NOMO-1 (cell line): ENCODE measurements around the gene PPP2R5C.

ENCODE experiments used
- DNase-seq, 2 experiments: peaks; one replicate each; lab custom pipeline; 2025; ENCODE audit not compliant: unreplicated experiment in 2 of 2; lab: John Stamatoyannopoulos, UW

PPP2R5C gene

DNA sequence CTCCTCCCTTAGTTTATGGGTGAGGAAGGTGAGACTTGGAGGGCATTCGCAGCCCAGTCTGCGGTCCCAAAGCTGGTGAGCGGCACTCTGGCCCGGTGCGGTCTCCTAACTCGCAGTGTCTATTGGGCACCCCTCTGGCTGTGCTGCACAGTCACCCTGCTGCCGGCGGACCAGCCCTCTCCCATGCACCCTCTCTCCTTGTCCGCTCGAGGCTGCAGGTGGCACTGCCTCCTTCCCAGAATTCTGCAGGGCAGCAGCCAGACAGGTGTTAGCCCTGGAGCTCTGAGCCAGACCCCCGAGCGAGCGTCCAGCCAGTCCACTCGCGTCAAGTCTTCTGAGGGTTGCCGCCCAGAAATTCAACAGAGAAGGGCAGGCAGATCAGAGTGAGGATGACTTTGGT, 146.1 kb downstream of the PPP2R5C start:
- no peak for DNase-seq

GRCh38 chr14:101908795-101909194, 147.3 kb downstream of the PPP2R5C start:
- no peak for DNase-seq

DNA sequence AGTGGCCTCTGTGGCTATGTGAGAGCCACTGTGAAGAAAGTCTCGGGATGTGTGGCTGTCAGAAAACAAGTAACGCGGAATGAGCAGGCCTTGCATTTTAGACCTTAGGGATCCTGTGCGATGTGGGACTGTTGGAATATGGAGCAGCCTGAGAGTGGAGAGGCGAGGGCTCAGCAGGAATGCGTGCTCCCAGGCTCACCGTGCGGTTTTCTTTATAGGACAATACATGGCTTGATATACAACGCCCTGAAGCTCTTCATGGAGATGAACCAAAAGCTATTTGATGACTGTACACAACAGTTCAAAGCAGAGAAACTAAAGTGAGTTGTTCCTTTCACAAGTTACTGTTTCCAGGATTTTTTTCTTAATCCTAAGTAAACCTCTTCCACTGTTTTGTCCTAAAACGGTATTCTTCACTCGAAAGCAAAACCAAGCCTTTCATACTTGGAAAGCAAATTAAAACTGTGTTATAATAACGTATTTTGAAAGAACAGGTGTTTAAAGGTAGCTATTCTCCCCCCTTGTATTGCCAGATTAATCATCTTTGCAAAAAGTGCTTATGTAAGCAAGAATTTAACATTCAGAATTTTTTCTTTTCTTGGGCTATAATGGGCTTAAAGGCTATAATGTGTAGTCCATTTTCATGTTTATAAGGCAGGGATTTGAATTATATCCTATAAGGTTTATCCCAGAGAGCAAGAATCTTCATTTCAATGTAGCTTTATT, 148.0 kb downstream of the PPP2R5C start:
- no peak for DNase-seq

GRCh38 chr14:101912841-101913240, 151.3 kb downstream of the PPP2R5C start:
- no peak for DNase-seq

- no peak for DNase-seq
Observed at GRCh38 chr14:101914083-101914482, 152.6 kb downstream of the PPP2R5C start.

GRCh38 chr14:101915871-101916815, 154.6 kb downstream of the PPP2R5C start:
- DNase-seq, result no peak

DNA sequence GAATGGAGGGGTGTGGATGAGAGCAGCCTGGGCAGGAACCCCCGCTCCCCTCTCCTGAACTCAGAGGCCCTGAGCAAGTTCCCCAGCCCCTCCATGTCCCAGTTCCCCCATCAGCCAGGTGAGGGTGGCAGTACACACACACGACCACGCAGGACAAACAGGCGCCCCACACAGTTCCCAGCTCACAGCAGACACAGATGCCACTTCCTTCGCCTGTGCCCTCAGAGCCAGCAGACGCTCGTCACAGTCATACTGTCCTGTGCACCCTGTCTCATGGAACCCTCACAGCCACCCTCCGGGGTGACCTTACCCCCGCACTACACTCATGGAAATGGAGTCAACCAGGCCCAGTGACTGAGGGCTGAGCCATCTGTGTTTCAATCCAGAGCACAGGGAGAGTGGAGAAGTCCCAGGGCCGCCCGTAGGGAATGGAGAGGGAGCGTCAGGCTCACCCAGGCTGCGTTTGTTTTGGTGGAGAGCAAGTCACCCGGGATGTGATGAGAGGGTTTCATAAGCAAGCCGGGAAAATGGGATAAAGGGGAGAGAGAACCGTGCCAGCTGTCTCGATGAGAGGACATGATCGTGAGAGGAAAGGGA, 155.4 kb downstream of the PPP2R5C start:
- DNase-seq, result no peak

DNA sequence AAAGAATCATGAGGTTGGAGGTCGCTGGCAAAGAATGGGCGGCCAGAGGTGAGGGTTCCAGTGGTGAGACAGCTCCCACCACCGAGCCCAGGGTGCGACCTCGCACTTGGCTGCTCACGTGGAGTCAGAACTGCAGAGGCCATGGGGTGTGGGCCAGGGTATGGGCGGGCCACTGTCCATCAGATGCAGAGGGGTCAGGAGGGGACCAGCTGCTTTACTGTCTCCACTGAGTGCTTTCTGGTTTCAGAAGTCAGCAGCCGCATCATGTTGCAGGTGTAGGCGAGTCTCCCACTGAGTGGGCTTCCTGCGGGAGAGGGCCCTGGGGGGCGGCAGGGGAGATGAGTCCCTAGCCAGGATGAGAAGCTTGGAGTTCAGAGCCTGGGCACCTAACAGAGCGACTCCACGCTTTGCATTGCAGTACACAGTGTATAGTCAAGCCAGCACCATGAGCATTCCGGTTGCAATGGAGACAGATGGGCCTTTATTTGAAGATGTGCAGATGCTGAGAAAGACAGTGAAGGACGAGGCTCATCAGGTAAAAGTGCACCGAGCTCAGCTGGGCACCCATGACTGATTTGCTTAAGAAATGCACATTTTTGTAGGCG, 156.0 kb downstream of the PPP2R5C start:
- no peak for DNase-seq

GRCh38 chr14:101918065-101918989, 156.8 kb downstream of the PPP2R5C start:
- DNase-seq, result no peak

DNA sequence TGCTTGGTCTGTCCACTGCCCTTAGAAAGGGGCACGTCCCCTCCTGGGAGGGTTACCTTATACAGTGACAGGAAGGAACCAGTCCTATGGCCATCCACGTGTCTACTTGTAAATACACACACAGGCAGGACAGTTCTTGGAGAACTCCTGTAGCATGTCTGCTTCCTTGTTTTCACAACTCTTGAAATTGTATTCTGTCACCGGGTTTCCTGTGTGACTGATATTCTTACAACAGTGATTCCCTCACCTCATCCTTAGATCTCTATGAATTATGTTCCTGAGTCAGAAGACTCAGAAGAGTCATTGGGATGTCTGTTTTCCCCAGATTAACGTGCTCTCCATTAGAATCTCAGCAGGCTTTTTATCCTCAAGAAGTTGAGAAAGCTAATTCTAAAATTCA, 158.8 kb downstream of the PPP2R5C start:
- DNase-seq, result no peak

DNA sequence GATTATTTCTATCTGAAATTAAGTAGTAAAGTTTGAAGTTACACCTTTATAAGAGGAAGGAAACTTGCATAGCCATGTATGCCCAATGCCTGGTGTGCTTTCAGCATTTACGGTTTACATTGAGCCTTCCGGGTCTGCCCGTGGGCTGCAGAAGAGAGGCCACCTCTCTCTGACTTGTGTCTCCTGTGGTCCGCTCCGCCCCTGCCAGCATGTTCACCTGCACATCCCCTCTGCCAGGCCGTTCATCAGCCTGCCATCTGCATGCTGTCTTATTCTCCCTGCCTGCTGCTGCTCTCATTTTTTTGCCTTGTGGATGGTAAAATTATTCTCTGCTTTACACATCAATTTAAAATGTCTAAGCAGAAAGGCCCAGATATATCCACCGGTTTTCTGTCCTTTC, 161.4 kb downstream of the PPP2R5C start:
- DNase-seq, result no peak

- no peak for DNase-seq
Observed at GRCh38 chr14:101925152-101925551, 163.6 kb downstream of the PPP2R5C start.

- DNase-seq, result no peak
Observed at GRCh38 chr14:101926085-101926484, 164.6 kb downstream of the PPP2R5C start.

DNA sequence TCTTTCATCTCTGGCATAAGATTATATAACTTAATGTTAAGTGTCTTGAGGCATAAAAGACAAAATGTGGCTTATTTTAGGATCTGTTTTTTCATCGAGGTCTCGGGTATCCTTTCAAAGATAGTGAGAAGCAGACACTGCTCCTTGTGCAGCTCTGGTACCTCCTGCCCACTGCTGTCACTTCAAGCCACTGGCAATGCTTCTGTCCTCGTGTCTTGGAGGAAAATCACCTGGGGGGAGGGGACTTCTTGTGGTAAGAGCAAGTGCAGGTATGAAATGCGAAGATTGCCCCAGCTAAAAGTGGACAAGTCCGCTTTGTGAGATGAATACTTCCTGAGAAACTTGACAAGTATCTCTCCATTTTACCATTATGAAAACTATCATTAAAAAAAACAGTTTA, 165.1 kb downstream of the PPP2R5C start:
- no peak for DNase-seq

DNA sequence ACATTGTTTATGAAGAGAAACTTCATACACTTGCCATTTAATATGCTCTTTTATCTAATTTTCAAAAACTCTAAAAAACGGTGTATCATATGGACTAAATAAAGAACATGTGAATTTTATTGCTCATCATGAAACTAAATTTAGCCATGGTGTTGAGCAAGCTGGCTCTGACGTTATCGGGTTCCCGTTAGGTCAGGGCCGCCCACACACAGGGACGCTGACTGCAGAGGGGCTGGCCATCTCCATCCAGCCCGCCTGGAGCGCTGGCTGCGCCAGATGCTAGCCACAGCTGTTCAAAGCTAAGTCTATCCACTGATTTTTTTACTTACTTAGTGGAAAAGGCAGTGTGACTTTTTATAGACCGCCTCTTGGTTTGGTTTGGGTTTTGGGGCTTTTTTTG, 166.3 kb downstream of the PPP2R5C start:
- peak; percentile 67 to 74 for DNase-seq

DNA sequence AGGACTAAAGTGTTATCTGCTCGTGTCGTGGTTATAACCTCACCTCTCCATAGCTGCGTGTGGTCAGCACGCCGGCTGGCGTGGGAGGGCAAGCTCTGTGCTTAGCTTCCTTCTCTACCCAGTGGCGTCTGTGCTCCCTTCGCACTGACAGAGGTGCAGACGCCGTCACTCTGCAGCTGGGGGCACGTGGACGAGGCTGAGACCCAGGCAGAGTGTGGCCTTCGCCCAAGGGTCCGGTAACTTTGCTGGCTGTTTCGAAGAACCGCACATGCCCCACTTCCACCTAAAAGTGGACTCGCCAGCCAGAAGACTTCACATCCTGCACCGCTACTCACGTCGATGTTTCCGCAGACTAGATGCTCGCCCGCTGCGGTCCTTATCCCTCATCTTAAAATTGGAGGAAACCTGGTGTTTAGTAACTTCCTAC, 166.9 kb downstream of the PPP2R5C start:
- DNase-seq, result no peak

DNA sequence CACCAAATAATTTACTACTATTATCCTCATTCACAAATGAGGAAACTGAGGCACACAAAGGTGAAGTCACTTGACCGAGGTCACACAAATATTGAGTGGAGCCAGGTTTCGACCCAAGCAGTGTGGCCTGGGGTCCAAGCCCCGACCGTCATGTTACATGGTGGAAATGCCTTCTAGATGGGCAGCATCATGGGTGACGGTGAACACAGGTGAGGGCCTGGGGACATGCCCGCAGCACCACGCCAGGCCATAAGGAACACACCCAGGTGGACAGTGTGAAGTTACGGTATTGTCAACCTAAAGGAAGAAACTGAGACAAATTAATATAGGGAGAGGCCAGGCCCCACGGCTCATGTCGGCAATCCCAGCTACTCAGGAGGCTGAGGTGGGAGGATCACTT, 167.6 kb downstream of the PPP2R5C start:
- DNase-seq, result no peak

DNA sequence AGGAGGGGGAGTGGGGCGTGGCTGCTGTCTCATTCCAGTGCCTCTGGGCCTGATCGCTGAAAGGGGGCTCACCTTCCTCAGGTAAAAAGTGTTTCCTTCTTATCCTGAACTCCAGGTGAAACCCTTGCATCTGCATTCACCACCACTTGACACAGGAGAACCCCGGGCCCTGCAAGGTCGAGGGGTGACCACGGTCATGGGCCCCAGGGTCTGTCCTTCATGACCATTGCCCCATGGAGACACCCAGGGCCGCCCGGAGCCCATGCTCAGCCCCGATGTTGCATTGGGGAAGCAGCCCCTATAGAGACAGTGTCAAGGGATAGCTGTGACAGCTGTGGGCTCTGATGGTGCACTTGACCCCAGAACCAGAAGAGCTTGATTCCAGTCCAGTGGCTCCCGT, 168.4 kb downstream of the PPP2R5C start:
- DNase-seq, result no peak

- no peak for DNase-seq
Observed at GRCh38 chr14:101932673-101933072, 171.2 kb downstream of the PPP2R5C start.

GRCh38 chr14:101933209-101933608, 171.7 kb downstream of the PPP2R5C start:
- DNase-seq, result no peak
